GM12865 (cell line): ENCODE measurements around the gene SLX1A.
A peak's percentile ranks its signal among the peaks of the same experiment; 100 is the strongest.

ENCODE experiments used
- DNase-seq: peaks from one replicate; pipeline ENCODE4 v3.0.0; 2010; ENCODE audit warnings: low read depth
- H3K4me3 ChIP-seq: 2 replicates; pipeline ENCODE4 v1.5.1; 2011; ENCODE audit warnings: mild to moderate bottlenecking, low read depth, low read length, control low read depth
- CTCF ChIP-seq: IDR thresholded peaks from 2 replicates; pipeline ENCODE4 v1.5.1; 2011; ENCODE audit warnings: low read length, control low read depth, low read depth, inconsistent platforms; ENCODE audit not compliant: insufficient read depth; ENCODE audit errors: missing control alignments

The SLX1A gene

DNA sequence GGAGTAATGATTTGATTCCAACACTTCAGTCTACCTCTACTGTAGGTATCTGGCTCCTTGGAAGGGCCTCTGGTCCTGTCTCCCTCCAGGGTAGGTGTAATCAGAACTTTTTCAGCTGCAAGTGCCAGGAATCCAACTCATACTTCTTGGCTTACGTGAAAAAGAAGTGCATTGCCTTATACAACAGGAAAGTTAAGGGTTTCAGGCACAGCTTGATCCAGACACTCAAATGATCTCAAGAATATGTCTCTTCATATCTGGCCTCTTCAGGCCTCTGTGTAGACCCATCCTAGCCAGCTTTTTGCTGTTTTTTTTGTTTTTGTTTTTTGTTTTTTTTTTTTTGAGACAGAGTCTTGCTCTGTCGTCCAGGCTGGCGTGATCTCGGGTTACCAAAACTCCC, 14.5 kb upstream of the SLX1A start:
- H3K4me3 ChIP-seq, result no peak overlapping the region
- TF ChIP-seq CTCF, result no peak

DNA sequence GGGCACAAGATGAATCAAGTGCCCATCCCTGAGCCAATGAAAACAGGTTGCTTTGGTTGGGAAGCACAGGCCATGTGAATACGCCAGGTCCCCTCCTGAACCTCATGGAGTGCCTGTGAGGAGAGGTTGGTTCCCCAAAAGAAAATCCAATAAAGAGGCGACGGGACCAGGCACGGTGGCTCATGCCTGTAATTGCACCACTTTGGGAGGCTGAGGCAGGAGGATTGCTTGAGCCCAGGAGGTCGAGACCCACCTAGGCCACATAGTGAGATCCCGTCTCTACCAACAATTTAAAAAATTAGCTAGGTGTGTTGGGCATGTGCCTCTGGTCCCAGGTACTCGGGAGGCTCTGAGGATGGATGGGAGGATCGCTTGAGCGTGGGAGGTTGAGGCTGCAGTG, 13.7 kb upstream of the SLX1A start:
- DNase-seq, result no peak
- no peak overlapping the region for H3K4me3 ChIP-seq
- TF ChIP-seq CTCF, result no peak

More for the DNA sequence above, 14.5 kb upstream of the SLX1A start:
- DNase-seq, result no peak

DNA sequence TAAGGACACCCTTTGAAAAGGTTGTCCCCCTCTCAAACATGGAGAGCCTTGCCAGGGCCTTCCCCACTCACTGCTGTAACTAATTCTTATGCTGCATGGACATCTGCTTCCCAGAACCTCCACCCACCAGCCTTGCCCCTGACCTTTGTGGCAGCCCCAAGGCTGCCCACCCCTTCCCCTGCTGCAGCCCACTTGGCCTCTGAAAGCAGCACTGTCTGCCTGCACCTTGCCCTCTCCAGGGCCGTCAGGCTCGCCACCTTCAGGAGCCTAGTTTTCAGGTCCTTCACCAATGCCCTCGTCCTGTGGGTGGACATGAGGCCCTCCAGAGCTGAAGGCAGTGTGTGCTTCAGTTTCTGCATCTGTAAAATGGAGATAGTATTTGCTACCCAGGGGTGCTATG, 12.9 kb upstream of the SLX1A start:
- no peak for TF ChIP-seq CTCF
- DNase-seq, result peak; percentile 24

DNA sequence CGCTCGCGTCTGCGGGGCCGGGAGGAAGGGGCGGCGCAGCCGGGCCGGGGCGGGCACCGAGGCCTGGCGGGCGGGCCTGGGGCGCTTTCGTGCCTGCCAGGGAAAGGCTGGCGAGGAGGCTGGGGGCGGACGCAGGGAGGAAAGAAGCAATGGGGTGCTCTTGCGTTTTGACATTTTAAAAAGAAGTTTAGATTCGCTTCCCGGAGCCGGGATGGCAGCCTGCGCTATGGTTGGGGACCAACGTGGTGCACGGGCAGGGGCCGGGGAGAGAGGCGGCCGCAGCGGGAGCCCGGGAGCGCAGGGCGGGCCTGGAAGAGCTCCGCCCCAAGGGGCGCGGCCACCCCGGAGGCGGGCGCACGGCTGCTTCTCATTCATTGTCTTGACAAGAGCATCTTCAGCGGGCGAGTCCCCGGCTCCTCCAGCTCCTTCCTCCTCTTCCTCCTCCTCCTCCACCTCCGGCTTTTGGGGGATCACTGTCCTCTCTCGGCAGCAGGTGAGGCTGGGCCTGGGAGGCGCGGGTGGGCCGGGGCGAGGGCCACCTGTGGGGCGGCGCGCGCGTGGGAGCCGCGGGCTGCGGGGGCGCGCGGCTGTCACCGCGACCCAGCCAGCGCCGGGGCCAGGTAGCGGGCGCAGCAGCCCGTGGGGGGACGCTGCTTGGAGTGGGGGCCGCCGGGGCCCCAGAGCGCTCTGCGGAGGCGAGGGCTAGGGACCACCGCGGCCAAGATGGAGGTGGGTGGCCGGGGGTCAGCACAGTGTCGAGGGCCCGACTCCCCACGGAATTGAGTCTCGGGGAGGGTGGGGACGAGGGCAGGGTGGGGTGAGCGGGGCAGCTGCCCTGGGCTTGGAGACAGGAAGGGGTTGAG, 10.2 kb upstream of the SLX1A start, which contains the start of gene CORO1A:
CORO1A (plus strand) TSS at position 370 of the 863 bp plus-strand sequence. CDS start 1,608 bp downstream, outside the sequence.
- H3K4me3 ChIP-seq, result peak within 1 kb of the TSS; percentile 83
- DNase-seq, result peak; percentile 94
- TF ChIP-seq CTCF, result no peak

More for the DNA sequence above, 12.9 kb upstream of the SLX1A start:
- no peak overlapping the region for H3K4me3 ChIP-seq

DNA sequence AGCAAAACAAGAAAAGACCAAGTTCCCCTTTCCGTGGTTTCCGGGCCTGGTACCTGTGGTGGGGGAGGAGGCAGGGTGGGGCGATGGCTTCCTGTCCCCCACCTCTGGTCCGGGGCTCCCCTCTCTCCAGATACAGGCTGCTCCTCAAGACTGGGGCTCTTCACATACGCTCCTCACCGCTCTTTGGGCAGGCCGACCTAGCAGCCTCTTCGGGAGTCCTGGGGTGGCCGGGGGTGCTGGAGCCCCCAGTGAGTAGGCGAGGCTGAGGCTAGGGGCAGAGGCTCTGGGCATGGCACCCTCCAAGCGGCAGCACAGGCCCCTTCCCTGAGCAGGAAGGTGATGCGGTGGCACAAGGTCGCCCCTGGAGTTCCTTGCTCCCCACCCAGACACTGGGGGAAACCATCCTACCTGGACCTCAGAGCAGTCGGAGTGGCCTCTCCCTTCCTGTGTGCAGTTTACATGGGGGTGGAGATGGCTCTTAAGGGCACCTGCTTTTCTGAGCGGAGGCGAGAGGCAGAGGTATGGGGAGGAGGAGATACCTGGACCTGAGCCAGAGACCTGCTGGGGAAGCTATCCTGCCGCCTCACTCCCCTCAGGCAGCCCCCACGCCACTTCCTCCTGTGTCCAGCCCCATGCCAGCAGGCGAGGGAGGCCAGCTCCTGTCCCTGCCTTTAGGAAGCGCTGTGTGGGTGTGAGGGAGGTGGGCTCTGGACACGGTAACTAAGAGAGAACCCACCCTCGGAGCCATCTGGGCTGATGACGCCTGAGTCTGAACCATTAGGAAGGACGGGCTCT, 9.4 kb upstream of the SLX1A start:
- TF ChIP-seq CTCF, result no peak
- peak; percentile 94 for DNase-seq
- peak overlapping the region; percentile 83 for H3K4me3 ChIP-seq

DNA sequence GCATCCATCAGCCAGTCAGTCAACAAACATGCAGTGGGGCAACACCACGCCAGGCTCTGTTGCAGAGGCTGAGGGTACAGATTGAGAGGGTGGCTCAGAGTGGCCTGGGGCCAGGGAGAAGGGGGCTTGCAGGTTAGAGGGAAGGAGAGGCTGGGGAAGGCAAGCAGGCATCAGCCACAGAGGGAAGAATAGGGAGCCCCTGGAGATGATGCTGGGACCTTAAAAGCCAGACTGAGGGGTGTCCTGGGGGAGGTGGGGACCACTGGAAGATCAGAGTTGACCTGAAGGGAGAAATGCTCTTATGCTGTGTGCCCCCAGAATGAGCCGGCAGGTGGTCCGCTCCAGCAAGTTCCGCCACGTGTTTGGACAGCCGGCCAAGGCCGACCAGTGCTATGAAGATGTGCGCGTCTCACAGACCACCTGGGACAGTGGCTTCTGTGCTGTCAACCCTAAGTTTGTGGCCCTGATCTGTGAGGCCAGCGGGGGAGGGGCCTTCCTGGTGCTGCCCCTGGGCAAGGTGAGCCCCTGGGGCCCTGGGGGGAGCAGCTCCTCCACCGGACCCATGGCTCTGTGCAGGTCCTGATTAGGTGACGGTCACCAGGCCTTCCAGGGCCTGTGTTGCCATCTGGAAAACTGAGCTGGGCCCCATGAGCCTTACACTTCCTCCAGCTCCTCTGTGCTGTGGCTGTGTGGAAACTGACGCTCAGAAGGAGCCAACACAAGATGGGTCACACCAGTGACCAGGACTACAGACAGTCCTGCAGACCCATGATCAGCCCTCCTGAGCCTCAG, 8.6 kb upstream of the SLX1A start:
- TF ChIP-seq CTCF, result no peak
- H3K4me3 ChIP-seq, result peak overlapping the region; percentile 83
- peak; percentile 74 for DNase-seq
